Activated gamma-delta T cell (primary cell): ENCODE results near the gene TLR1.
"Not testable (repeated sequence)": the region's sequence is repeated elsewhere in the genome, so short reads cannot be mapped to it uniquely, and the experiment has no call there.

Source experiments
- DNase-seq: peaks from one replicate; lab custom pipeline; 2025; lab: John Stamatoyannopoulos, UW

TLR1 gene

GRCh38 chr4:38807462-38807861 is 2.9 kb upstream of the TLR1 start:
- not testable (repeated sequence) for DNase-seq

- DNase-seq, result not testable (repeated sequence)
Observed at GRCh38 chr4:38806251-38806650, 1.7 kb upstream of the TLR1 start.

GRCh38 chr4:38805530-38806145 is 1.0 kb upstream of the TLR1 start:
- no peak for DNase-seq

GRCh38 chr4:38803833-38804653 is 548 bp downstream of the TLR1 start:
- DNase-seq, result no peak

GRCh38 chr4:38802561-38803355 is 1.8 kb downstream of the TLR1 start:
- DNase-seq, result no peak

- no peak for DNase-seq
Observed at GRCh38 chr4:38800961-38801450, 3.6 kb downstream of the TLR1 start.

GRCh38 chr4:38800366-38800765 is 4.2 kb downstream of the TLR1 start:
- no peak for DNase-seq

GRCh38 chr4:38795087-38795486 is 9.5 kb downstream of the TLR1 start:
- no peak for DNase-seq

GRCh38 chr4:38794051-38794450 is 10.5 kb downstream of the TLR1 start:
- no peak for DNase-seq

- no peak for DNase-seq
Observed at GRCh38 chr4:38791010-38791409, 13.6 kb downstream of the TLR1 start.

- no peak for DNase-seq
Observed at GRCh38 chr4:38788317-38788716, 16.3 kb downstream of the TLR1 start.

- DNase-seq, result no peak
Observed at GRCh38 chr4:38787693-38788092, 16.9 kb downstream of the TLR1 start.

- DNase-seq, result no peak
Observed at GRCh38 chr4:38785901-38786402, 18.6 kb downstream of the TLR1 start.

- DNase-seq, result no peak
Observed at GRCh38 chr4:38785041-38785790, 19.4 kb downstream of the TLR1 start.

- no peak for DNase-seq
Observed at GRCh38 chr4:38784141-38784540, 20.4 kb downstream of the TLR1 start.

- no peak for DNase-seq
Observed at GRCh38 chr4:38783109-38783460, 21.5 kb downstream of the TLR1 start.

GRCh38 chr4:38782452-38783108 is 22.0 kb downstream of the TLR1 start, which contains the start of gene TLR10:
TSS of gene TLR10 (minus strand) at chr4:38782990. CDS start at chr4:38775590, 7,400 bp downstream.
- no peak for DNase-seq

GRCh38 chr4:38781854-38782261 is 22.7 kb downstream of the TLR1 start:
- DNase-seq, result no peak

GRCh38 chr4:38780833-38781484 is 23.6 kb downstream of the TLR1 start:
- no peak for DNase-seq

GRCh38 chr4:38779790-38780189 is 24.8 kb downstream of the TLR1 start:
- no peak for DNase-seq
